HG02981 (cell line): Measurements from ENCODE around the gene GTPBP3.
A peak's percentile ranks its signal among the peaks of the same experiment; 100 is the strongest.
"Not testable (repeated sequence)": the region's sequence is repeated elsewhere in the genome, so short reads cannot be mapped to it uniquely, and the experiment has no call there.

ENCODE experiments used
- ATAC-seq: cut with Tn5 transposase; IDR thresholded peaks from one replicate; pipeline ENCODE4 v1.9.1; 2021; ENCODE audit warnings: mild to moderate bottlenecking, moderate library complexity; ENCODE audit not compliant: unreplicated experiment

GTPBP3 gene

GRCh38 chr19:17341386-17341785 is 4.0 kb downstream of the GTPBP3 start:
- ATAC-seq: no peak

- ATAC-seq: no peak
These were observed 4.5 kb downstream of the GTPBP3 start for GRCh38 chr19:17341845-17342244.

- ATAC-seq: no peak
These were observed 8.8 kb downstream of the GTPBP3 start for GRCh38 chr19:17346109-17346671.

GRCh38 chr19:17347361-17347760 is 10.0 kb downstream of the GTPBP3 start:
- no peak for ATAC-seq

- ATAC-seq: no peak
These were observed 10.5 kb downstream of the GTPBP3 start for GRCh38 chr19:17347877-17348276.

DNA sequence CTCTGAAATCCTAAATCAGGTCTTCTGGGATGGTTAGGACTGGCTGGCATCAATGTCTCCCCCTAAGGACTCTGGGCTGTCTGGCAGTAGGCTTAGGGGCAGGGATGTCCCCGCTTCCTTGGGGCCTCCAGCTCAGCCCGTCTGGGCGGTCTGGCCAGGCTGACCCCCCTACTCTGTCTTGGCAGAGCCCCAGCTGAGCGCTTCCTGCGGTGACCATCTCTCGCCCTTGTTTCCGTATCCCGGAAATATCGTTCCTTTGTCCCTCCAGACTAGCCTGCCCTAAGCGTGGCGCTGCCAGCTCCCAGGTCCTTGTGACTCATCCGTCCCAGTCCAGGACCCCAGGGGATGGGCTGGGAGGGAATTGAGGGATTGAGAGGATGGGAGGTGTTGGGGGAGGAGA is 11.3 kb downstream of the GTPBP3 start:
- ATAC-seq: no peak

- ATAC-seq: no peak
These were observed 14.6 kb downstream of the GTPBP3 start for GRCh38 chr19:17351815-17352435.

- ATAC-seq: no peak
These were observed 15.4 kb downstream of the GTPBP3 start for GRCh38 chr19:17352608-17353280.

GRCh38 chr19:17353386-17353785 is 16.0 kb downstream of the GTPBP3 start:
- ATAC-seq: no peak

GRCh38 chr19:17357078-17357666 is 19.8 kb downstream of the GTPBP3 start:
- no peak for ATAC-seq

DNA sequence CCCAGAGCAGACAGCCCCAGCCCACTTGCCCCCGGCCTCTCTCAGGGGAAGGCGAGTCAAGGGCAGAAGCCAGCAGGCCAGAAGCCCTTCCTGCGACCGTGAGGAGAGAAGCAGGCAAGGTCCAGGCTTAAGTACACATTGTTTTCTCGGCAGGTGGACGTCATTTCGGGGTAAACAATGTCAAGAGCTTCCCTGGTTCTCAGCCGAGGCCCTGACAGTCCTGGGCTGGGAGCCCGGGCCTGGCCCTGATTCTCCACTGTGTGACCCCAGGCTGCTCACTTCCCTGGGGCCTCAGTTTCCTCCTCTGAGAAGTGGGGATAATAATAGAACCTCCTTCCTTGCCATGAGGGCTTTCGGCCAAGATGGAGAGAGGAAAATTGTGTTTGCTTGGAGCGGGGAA is 20.4 kb downstream of the GTPBP3 start:
- no peak for ATAC-seq

DNA sequence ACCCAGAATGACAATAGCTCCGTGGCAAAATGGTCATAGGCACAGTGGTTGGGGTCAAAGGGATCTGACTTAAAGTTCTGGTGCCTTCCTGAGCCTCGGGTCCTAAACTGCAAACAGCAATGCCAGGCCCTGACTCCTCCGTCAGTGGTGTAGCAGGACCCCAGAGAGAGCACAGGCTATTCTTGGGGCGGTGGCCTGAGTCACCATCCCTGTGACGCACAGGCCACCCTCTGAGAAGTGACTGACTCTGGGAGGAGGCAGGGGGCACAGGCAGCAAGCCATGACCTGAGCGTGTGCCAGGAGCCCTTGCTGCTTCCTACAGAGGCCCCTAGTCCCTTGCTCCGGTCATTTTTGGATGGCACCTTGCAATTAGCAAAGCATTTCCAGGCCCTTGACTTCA is 21.0 kb downstream of the GTPBP3 start:
- ATAC-seq: no peak

- no peak for ATAC-seq
These were observed 22.8 kb downstream of the GTPBP3 start for GRCh38 chr19:17359905-17360800.

DNA sequence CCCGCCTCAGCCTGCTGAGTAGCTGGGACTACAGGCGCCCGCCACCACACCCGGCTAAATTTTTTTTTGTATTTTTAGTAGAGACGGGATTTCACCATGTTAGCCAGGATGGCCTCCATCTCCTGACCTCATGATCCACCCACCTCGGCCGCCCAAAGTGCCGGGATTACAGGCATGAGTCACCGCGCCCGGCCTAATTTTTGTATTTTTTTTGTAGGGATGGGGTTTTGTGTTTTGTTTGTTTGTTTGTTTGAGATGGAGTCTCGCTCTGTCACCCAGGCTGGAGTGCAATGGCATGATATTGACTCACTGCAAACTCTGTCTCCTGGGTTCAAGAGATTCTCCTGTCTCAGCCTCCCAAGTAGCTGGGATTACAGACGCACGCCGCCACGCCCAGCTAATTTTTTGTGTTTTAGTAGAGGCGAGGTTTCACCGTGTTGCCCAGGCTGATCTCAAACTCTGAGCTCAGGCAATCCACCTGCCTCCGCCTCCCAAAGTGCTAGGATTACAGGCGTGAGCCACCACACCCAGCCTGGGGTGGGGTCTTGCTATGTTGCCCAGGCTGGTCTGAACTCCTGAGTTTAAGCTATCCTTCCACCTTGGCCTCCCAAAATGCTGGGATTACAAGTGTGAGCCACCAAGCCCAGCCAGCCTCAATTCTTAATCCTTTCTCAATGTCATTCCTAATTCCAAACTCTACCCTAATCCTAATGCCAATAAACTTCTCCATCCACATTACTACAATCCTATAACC is 26.7 kb downstream of the GTPBP3 start:
- ATAC-seq: not testable (repeated sequence)

GRCh38 chr19:17365361-17365760 is 28.0 kb downstream of the GTPBP3 start:
- ATAC-seq: no peak

- ATAC-seq: peak; percentile 64
These were observed 32.8 kb downstream of the GTPBP3 start for GRCh38 chr19:17370026-17370587.

DNA sequence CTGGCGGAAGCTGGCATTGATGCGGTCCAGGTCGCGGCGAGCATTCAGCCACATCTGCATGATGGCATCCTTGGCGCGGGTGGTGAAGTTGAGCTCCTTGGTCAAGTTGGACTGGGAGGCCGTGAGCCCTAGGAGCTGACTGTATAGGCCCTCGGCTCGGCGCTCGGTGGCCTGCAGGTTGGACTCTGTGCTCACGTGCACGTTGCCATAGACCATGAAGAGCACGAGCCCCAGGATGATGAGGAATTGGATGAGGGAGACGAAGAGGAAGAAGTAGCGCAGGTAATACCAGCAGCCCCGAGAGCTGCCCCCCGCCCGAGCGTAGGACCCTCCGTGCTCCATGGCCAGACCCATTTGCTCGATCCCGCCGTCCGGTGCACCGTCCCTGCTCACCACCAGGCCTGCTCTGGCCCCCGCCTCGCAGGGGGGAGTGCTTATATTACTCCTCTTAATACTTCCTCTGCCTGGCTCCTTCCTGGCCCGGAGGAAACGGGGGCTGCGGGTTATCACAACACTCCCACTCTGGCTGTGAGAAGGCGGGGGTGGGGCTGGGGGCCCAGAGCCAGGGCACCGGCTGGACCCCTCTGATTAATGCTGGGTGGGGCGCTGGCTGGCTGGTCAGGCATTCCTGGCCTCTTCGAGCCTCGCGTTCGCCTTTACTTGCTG is 39.7 kb downstream of the GTPBP3 start, which contains the start of gene PLVAP:
Gene PLVAP, minus strand, starts transcription at position 408 of the 666 bp plus-strand sequence. Its CDS starts 54 bp downstream, at position 354.
- ATAC-seq: no peak

- no peak for ATAC-seq
These were observed 40.9 kb downstream of the GTPBP3 start for GRCh38 chr19:17378271-17378670.

- ATAC-seq: no peak
These were observed 41.9 kb downstream of the GTPBP3 start for GRCh38 chr19:17379221-17379631.
